Fibroblast of mammary gland (primary cell): Measurements from ENCODE around the gene DGKA.

ENCODE experiments used
- DNase-seq: peaks from one replicate; pipeline ENCODE4 v3.0.0-alpha.2; 2010; ENCODE audit warnings: low read depth
- H3K4me3 ChIP-seq: 2 replicates; pipeline ENCODE4 v1.5.1; 2011; ENCODE audit warnings: low read depth, mild to moderate bottlenecking, low read length, moderate library complexity; ENCODE audit not compliant: control insufficient read depth
- TF ChIP-seq, protein P1 (sequence below): conservative IDR thresholded peaks from 2 replicates; pipeline ENCODE4 v1.5.1; 2011; ENCODE audit warnings: low read depth, low read length, inconsistent platforms; ENCODE audit not compliant: control insufficient read depth, insufficient read depth

The DGKA gene

DNA sequence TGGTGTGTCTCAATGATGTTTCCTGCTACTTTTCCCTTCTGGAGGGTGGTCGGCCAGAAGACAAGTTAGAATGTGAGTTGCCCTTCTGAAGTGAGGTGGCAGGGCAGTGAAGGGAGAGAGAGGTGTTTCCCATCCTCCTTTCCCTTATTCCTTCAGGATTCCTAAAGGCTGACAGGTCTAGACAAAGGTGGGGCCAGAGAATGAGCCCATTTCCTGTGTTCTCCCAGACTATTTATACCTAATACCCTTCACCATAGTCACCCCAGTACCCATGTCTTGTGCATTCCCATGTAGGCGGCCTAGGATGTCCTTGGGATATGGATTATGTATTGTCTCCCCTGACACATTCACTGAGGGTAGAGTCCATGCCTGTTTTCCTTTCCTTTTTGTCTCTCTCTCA lies 7.0 kb downstream of the DGKA start:
- H3K4me3 ChIP-seq, result no peak overlapping the region
- DNase-seq, result no peak
- TF ChIP-seq, protein P1, sequence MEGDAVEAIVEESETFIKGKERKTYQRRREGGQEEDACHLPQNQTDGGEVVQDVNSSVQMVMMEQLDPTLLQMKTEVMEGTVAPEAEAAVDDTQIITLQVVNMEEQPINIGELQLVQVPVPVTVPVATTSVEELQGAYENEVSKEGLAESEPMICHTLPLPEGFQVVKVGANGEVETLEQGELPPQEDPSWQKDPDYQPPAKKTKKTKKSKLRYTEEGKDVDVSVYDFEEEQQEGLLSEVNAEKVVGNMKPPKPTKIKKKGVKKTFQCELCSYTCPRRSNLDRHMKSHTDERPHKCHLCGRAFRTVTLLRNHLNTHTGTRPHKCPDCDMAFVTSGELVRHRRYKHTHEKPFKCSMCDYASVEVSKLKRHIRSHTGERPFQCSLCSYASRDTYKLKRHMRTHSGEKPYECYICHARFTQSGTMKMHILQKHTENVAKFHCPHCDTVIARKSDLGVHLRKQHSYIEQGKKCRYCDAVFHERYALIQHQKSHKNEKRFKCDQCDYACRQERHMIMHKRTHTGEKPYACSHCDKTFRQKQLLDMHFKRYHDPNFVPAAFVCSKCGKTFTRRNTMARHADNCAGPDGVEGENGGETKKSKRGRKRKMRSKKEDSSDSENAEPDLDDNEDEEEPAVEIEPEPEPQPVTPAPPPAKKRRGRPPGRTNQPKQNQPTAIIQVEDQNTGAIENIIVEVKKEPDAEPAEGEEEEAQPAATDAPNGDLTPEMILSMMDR, result no peak

DNA sequence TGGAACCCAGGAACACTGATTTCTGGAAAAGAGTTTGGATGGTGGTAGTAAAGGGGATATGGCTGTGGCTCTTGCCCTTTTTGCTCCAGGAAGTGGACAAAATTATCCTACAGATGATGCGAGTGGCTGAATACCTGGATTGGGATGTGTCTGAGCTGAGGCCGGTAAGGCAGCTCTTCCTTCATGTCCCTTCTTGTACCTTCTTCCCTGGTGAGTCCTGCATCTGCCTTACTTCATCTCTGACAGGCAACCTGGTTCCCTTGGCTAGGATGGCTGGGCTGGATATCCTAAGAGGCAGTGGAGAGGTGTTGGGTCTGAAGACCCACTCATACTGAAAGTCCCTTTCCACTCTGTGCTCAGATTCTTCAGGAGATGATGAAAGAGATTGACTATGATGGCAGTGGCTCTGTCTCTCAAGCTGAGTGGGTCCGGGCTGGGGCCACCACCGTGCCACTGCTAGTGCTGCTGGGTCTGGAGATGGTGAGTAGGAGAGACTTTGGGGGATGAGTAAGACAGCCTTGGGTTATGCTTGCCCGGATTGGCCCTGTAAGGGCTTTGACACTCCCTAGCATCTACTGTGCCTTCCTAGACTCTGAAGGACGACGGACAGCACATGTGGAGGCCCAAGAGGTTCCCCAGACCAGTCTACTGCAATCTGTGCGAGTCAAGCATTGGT lies 8.0 kb downstream of the DGKA start:
- no peak overlapping the region for H3K4me3 ChIP-seq
- DNase-seq, result no peak
- TF ChIP-seq, protein P1, result no peak

DNA sequence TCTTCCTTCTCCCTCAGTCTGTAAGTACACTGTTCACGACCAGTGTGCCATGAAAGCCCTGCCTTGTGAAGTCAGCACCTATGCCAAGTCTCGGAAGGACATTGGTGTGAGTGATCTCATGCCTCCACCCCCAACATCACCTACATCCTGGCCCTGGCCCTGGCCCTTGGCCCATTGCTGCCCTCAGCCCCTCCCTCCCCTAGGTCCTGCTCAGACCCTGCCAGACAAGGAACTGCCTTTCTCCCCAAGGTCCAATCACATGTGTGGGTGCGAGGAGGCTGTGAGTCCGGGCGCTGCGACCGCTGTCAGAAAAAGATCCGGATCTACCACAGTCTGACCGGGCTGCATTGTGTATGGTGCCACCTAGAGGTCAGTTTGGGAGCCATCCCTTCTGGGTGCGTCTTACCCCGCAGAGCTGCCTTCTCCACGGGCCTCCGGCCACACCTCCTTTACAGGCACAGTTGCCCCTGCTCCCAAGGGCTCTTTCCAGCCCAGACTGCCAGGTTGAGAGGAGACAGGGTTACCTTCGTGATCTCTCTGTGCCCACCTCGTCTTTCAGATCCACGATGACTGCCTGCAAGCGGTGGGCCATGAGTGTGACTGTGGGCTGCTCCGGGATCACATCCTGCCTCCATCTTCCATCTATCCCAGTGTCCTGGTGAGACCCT lies 9.2 kb downstream of the DGKA start:
- H3K4me3 ChIP-seq, result no peak overlapping the region
- DNase-seq, result peak; percentile 86
- TF ChIP-seq, protein P1, result peak; percentile 91

DNA sequence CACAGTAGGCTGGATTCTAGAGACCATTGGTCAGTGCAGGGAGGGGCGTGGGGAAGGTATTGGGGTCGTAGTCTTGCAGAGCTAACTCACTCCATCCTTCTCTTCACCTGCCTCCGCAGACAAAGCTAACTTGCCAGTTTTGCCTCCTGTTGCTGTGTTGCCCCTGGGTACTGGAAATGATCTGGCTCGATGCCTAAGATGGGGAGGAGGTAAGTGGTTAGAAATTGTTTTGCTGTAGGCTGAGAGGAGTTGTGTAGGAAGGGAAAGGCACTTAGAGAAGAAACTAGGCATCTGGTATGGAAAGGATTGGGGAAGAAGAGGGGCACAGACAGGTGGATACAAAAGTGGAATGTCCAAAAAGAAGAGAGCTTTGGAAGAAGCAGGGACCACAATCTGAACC lies 11.1 kb downstream of the DGKA start:
- H3K4me3 ChIP-seq, result no peak overlapping the region
- DNase-seq, result no peak
- TF ChIP-seq, protein P1, result no peak

DNA sequence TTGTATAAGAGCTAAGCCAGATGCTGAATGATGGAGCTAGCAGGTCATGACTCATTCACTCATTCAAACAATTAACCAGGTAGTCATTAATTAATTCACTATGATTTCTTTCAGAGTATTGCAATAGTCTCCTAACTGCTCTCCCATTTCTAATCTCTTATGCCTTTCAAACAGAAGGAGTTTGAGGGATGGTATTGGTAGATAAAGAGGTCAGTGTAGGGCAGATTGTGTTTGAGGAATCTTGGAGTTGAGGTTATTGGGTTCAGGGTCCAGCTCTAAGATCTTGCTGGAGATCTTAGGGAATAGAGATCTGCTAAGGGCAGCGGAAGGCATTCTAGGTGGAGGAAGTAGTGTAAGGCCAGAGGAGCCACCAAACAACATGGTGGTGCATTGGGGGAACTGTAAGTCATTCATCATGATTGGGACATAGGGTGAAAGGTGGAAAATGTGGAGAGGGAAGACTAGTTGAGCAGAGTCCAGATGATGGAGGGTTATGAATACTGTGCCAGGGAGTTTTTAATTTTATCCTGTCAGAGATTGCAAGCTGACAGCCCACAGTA lies 11.7 kb downstream of the DGKA start:
- TF ChIP-seq, protein P1, result no peak
- H3K4me3 ChIP-seq, result no peak overlapping the region
- DNase-seq, result no peak

DNA sequence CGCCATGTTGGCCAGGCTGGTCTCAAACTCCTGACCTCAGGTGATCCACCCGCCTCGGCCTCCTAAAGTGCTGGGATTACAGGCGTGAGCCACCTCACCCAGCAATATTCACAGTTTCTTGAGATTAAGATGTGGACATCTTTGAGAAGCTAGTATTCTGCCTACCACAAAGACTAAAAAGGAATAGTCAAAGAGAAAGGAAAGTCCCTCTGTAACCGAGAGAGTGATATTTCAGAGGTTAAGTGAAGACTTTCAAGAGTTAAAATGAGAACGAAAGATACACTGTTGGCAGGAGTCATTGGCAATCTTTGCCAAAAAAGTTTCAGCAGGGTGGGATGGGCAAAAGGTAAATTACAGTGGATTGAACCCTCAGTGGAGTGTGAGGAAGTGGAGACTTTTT lies 15.6 kb downstream of the DGKA start:
- H3K4me3 ChIP-seq, result no peak overlapping the region
- DNase-seq, result no peak
- TF ChIP-seq, protein P1, result no peak
